IPS DF 19.7 (cell line): ENCODE measurements around the gene SNRNP25.
A peak's percentile ranks its signal among the peaks of the same experiment; 100 is the strongest.
"Not testable (repeated sequence)": the region's sequence is repeated elsewhere in the genome, so short reads cannot be mapped to it uniquely, and the experiment has no call there.

Experiments
- DNase-seq: peaks from one replicate; pipeline ENCODE4 v3.0.0-alpha.2; 2013; ENCODE audit warnings: low read depth, low spot score

The SNRNP25 gene

GRCh38 chr16:53346-54236 lies at the start of gene SNRNP25, which contains the start of gene POLR3K:
TSS of gene SNRNP25 (plus strand) at chr16:53828. CDS start at chr16:54017, 189 bp downstream.
TSS of gene POLR3K (minus strand) at chr16:53608. CDS start at chr16:53586, 22 bp downstream.
- DNase-seq: peak; percentile 90

- DNase-seq: no peak
Measured at GRCh38 chr16:9903-10665, 43.5 kb upstream of the SNRNP25 start.

DNA sequence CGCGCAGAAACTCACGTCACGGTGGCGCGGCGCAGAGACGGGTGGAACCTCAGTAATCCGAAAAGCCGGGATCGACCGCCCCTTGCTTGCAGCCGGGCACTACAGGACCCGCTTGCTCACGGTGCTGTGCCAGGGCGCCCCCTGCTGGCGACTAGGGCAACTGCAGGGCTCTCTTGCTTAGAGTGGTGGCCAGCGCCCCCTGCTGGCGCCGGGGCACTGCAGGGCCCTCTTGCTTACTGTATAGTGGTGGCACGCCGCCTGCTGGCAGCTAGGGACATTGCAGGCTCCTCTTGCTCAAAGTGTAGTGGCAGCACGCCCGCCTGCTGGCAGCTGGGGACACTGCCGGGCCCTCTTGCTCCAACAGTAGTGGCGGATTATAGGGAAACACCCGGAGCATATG lies 42.9 kb upstream of the SNRNP25 start:
- DNase-seq: not testable (repeated sequence)

DNA sequence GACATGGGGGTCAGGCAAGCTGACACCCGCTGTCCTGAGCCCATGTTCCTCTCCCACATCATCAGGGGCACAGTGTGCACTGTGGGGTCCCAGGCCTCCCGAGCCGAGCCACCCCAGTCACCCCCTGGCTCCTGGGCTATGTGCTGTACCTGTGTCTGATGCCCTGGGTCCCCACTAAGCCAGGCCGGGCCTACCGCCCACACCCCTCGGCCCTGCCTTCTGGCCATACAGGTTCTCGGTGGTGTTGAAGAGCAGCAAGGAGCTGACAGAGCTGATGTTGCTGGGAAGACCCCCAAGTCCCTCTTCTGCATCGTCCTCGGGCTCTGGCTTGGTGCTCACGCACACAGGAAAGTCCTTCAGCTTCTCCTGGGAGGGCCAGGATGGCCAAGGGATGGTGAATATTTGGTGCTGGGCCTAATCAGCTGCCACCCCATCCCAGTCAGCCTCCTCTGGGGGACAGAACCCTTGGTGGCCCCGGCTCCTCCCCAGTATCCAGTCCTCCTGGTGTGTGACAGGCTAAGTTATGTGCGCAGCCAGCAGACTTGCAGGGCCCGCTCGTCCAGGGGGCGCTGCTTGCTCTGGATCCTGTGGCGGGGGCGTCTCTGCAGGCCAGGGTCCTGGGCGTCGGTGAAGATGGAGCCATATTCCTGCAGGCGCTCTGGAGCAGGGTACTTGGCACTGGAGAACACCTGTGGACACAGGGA lies 36.4 kb upstream of the SNRNP25 start:
- not testable (repeated sequence) for DNase-seq

DNA sequence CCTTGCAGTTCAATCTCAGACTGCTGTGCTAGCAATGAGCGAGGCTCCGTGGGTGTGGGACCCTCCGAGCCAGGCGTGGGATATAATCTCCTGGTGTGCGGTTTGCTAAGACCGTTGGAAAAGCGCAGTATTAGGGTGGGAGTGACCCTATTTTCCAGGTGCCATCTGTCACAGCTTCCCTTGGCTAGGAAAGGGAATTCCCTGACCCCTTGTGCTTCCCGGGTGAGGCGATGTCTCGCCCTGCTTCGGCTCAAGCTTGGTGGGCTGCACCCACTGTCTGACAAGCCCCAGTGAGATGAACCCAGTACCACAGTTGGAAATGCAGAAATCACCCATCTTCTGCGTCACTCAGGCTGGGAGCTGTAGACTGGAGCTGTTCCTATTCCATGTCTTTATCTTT lies 32.7 kb upstream of the SNRNP25 start:
- DNase-seq: not testable (repeated sequence)

- DNase-seq: not testable (repeated sequence)
Measured at GRCh38 chr16:24151-24550, 29.5 kb upstream of the SNRNP25 start.

GRCh38 chr16:25926-26348 lies 27.7 kb upstream of the SNRNP25 start:
- not testable (repeated sequence) for DNase-seq

DNA sequence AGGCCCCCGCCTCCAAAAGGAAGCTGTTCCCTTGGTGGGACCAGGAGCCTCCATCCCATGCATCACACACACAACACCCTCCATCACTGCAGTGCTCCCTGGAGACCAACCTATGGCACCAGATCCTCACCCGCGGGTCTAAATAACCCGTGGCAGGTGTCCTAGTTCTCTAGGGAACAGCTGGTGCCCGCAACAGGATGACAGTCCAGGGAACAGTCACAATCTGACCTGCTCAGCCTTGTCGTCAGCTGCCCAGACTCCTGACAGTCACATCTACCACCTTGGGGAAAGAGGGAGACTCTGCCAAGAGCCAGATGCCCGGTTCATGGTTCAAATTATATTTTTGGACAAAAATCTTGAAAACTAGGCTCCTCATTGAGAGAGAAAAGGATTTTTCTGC lies 23.0 kb upstream of the SNRNP25 start:
- DNase-seq: not testable (repeated sequence)

DNA sequence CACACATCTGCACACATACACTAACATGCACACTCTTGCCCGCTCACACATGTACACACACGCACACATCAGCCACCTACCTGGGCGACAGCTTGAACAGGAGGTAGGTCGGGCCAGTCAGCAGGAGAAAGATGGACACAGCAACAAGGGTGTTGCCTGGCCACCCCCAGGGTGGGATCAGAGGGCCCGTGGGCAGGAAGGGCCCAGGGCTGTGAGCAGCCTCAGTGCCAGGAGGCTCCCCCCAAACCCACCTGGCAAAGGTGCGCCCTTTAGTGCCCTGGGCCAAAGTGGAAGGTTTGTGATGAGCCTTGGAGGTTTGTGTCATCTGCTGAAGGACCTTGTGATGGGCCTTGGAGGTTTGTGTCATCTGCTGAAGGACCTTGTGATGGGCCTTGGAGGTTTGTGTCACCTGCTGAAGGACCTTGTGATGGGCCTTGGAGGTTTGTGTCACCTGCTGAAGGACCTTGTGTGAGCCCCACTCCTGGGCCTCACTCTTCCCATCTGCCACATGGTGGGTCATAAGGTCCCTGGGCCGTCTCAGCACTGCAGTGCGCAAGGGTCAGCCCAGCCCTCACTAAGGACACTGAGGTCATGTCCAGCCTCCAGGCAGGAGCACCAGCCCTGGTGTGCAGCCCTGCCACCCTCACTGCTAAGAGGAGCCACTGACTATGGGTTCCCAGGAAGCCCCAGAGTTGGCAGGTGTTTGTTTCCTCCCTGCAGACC lies 20.3 kb upstream of the SNRNP25 start:
- not testable (repeated sequence) for DNase-seq

DNA sequence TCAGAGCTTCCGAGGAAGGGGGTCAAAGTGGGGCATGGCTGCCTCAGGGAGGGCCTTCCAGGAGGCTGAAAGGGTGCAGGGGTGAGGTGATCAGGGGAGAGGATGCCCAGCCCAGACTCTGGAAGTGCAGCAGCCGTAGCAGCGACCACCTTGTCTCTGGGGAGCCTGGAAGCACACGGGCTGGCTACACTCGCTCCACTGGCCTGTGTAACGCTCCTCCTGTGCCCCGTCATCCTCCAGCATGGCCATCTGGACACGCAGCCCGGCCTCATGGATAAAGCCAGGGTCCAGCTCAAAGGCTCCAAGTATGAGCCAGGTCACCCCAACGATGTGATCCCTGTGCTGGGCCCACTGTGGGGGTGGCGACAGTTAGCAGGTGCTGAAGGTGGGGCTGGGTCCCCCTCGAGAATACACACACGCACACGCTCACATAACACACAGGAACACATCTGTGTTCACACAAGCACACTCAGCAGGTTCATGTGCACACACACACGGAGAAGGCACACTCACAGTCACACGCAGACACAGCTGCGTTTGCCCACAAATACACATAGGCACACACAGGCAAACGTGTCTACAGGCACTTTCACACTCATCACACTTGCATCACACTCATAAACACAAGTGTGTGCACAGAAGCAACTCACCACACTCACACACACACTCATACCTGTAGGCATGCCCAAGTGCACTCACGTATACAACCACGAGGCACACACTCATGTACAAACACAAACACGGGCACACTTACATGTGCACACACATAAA lies 19.6 kb upstream of the SNRNP25 start:
- no peak for DNase-seq

DNA sequence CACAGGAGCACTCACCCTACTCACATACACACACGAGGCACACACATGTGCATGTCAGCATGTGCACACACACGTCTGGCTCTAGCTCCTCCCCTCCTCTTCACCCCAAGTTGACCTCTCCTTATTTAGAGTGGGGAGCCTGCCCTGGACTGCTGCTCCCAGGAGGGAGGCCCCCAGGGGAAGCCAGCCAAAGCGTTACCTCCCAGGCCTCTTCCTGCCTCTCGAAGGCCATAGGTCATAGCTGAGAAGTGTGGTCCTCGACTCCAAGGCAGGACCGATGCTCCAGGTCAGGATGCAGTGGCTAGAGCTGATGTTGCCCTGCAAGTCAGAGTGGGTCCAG lies 19.0 kb upstream of the SNRNP25 start:
- DNase-seq: no peak

GRCh38 chr16:35011-35677 lies 18.5 kb upstream of the SNRNP25 start:
- DNase-seq: no peak

- no peak for DNase-seq
Measured at GRCh38 chr16:35678-36305, 17.8 kb upstream of the SNRNP25 start.

DNA sequence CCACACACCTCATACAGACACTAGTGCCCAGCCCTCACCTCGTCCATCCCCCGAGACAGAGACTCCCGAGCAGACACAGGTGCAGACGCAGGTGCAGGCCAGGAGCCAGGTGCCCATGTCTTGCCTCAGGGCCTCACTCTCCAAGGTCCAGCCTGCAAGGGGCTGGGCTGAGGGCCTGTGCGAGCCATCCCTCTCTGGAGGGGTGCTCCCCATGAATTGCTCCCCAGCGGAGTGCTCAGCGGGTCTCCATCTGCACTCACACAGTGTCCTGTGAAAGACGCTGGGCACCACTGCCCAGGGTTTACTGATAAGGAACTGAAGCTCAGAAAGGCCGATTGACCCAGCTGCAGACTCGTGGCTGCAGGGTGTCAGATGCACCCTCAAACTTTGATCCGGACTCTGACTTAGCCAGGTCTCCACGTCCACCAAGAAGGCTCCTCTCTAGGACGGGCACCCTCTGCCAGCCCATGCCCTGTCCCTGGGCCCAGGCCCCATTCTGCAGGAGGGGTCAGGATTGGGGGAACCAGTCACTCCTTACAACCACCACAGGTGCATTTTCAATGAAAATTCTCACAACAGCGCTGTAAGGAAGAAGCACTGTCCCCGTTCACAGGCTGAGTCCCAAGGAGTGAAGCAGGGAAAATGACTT lies 17.2 kb upstream of the SNRNP25 start:
- DNase-seq: no peak

- DNase-seq: no peak
Measured at GRCh38 chr16:37511-37910, 16.1 kb upstream of the SNRNP25 start.

GRCh38 chr16:38206-38605 lies 15.4 kb upstream of the SNRNP25 start:
- not testable (repeated sequence) for DNase-seq

DNA sequence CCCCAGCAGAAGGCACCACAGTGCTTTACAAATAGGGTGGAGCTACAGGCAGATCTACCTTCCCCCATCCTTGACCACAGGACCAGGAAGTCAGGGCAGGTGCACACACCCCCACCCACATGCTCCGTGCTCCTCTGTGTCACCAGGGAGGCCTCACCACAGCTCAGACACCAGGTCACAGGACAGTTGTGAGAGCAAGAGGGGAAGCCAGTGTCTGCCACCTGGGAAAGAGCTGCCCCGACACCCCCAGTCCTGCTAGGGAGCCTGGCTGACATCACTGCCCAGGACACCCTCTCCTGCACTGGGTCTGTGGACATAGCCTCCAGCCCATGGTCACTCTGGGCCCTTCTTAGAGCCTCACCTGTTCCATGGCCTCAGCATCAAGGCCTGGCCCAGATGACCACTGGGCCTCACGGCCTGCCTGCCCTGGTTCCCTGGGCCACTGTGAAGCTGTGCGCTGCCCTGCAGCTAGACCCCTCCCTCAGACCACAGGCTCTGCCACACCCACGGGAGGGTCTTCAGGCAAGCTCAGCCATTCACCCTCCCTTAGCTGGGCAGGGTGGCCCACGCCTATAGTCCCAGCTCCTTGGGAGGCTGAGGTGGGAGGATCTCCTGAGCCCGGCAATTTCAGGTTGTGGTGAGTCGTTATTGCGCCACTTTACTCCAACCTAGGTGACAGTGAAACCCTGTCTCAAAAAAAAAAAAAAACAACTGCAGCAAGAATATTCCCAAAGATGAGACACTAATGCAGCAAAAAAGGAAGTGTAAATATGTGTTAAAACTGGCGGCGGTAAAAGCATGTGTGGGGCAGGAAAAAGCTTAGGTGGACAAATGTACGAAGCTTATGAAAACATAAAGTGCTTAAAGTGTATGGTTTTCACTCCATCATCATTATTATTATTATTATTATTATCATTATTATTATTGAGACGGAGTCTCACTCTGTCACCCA lies 14.4 kb upstream of the SNRNP25 start:
- no peak for DNase-seq
